WTC11 (cell line): ENCODE measurements around the gene SUPV3L1.

Experiments
- MLX ChIP-seq: sonication (generic); formaldehyde crosslinking; IDR thresholded peaks from 2 replicates; pipeline ENCODE4 v1.8.1; 2023; ENCODE audit warnings: mild to moderate bottlenecking, missing genetic modification reagents, moderate library complexity
- TEAD4 ChIP-seq: sonication (generic); formaldehyde crosslinking; IDR thresholded peaks from 2 replicates; pipeline ENCODE4 v1.8.0; 2022; ENCODE audit warnings: mild to moderate bottlenecking, missing genetic modification reagents

- TF ChIP-seq TEAD4 (CRISPR knock-in tag) (no peak), MLX (CRISPR knock-in tag) (no peak)
These were observed 66.0 kb downstream of the SUPV3L1 start for GRCh38 chr10:69246036-69246435.
